Osteoblast (primary cell): ENCODE results near the gene CALR3. TPM values are rescaled to one million over a fixed set of nuclear protein-coding genes. Genes with fewer than 3 reads are reported as not detected.

Source experiments
- DNase-seq: peaks from one replicate; pipeline ENCODE4 v3.0.0; 2011; ENCODE audit warnings: low spot score, mixed read lengths; ENCODE audit not compliant: insufficient read length; ENCODE audit errors: missing footprints
- H2AFZ ChIP-seq: 2 replicates; pipeline ENCODE4 v1.6.0; 2011; ENCODE audit warnings: mild to moderate bottlenecking, low read length
- H3K27ac ChIP-seq: 2 replicates; pipeline ENCODE4 v1.5.1; 2011; ENCODE audit warnings: mild to moderate bottlenecking, low read depth, low read length, moderate library complexity
- H3K27me3 ChIP-seq: 2 replicates; pipeline ENCODE4 v1.6.0; 2012; ENCODE audit warnings: mild to moderate bottlenecking, control low read depth, inconsistent platforms, low read length, moderate library complexity; ENCODE audit not compliant: insufficient read depth
- H3K36me3 ChIP-seq: 2 replicates; pipeline ENCODE4 v1.5.1; 2011; ENCODE audit warnings: mild to moderate bottlenecking, low read length, control low read depth, moderate library complexity; ENCODE audit not compliant: insufficient read depth
- H3K4me1 ChIP-seq: 2 replicates; pipeline ENCODE4 v1.5.1; 2011; ENCODE audit warnings: mild to moderate bottlenecking, low read length, control low read depth, moderate library complexity; ENCODE audit not compliant: insufficient read depth
- H3K4me2 ChIP-seq: 2 replicates; pipeline ENCODE4 v1.6.0; 2011; ENCODE audit warnings: mild to moderate bottlenecking, low read length; ENCODE audit not compliant: insufficient read depth
- H3K4me3 ChIP-seq: fragments of 200-600 bp; sonication (generic); 3 replicates; pipeline ENCODE4 v1.5.1; 2012; ENCODE audit warnings: mild to moderate bottlenecking, low read length, inconsistent platforms; ENCODE audit not compliant: insufficient read depth
- H3K79me2 ChIP-seq: 2 replicates; pipeline ENCODE4 v1.6.0; 2012; ENCODE audit warnings: mild to moderate bottlenecking, low read length, control low read depth, inconsistent platforms; ENCODE audit not compliant: insufficient read depth
- H3K9me3 ChIP-seq: 2 replicates; pipeline ENCODE4 v1.5.1; 2011; ENCODE audit warnings: low read depth, low read length, control low read depth
- H4K20me1 ChIP-seq: 2 replicates; pipeline ENCODE4 v1.6.0; 2012; ENCODE audit warnings: mild to moderate bottlenecking, low read length, control low read depth; ENCODE audit not compliant: insufficient read depth
- total RNA-seq: library from RNA; depleted of rRNA; stranded (reverse); fragments of >200 nt; gene quantifications from 2 replicates; pipeline ENCODE4 v1.2.3, GENCODE V29; 2012
- TF ChIP-seq, protein P1 (sequence below): IDR thresholded peaks from 2 replicates; pipeline ENCODE4 v1.5.1; 2011; ENCODE audit warnings: mild to moderate bottlenecking, low read depth, low read length, moderate library complexity; ENCODE audit errors: extremely low read depth

Gene CALR3
- total RNA-seq, 1 donor = not detected

GRCh38 chr19:16530540-16531379 is 34.8 kb upstream of the CALR3 start:
- Histone ChIP-seq H2AFZ (no peak overlapping the region), H3K4me2 (no peak overlapping the region), H3K4me3 (no peak overlapping the region), H4K20me1 (peaks cover 9% of the 10 kb centered on the region), H3K27me3 (no peaks in the 10 kb centered on the region), H3K79me2 (peaks cover 11% of the 10 kb centered on the region), H3K27ac (no peak overlapping the region), H3K36me3 (peaks cover 76% of the 10 kb centered on the region), H3K4me1 (no peaks in the 10 kb centered on the region), H3K9me3 (no peaks in the 10 kb centered on the region)
- TF ChIP-seq, protein P1, sequence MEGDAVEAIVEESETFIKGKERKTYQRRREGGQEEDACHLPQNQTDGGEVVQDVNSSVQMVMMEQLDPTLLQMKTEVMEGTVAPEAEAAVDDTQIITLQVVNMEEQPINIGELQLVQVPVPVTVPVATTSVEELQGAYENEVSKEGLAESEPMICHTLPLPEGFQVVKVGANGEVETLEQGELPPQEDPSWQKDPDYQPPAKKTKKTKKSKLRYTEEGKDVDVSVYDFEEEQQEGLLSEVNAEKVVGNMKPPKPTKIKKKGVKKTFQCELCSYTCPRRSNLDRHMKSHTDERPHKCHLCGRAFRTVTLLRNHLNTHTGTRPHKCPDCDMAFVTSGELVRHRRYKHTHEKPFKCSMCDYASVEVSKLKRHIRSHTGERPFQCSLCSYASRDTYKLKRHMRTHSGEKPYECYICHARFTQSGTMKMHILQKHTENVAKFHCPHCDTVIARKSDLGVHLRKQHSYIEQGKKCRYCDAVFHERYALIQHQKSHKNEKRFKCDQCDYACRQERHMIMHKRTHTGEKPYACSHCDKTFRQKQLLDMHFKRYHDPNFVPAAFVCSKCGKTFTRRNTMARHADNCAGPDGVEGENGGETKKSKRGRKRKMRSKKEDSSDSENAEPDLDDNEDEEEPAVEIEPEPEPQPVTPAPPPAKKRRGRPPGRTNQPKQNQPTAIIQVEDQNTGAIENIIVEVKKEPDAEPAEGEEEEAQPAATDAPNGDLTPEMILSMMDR = no peak
- DNase-seq = peak; percentile 64

DNA sequence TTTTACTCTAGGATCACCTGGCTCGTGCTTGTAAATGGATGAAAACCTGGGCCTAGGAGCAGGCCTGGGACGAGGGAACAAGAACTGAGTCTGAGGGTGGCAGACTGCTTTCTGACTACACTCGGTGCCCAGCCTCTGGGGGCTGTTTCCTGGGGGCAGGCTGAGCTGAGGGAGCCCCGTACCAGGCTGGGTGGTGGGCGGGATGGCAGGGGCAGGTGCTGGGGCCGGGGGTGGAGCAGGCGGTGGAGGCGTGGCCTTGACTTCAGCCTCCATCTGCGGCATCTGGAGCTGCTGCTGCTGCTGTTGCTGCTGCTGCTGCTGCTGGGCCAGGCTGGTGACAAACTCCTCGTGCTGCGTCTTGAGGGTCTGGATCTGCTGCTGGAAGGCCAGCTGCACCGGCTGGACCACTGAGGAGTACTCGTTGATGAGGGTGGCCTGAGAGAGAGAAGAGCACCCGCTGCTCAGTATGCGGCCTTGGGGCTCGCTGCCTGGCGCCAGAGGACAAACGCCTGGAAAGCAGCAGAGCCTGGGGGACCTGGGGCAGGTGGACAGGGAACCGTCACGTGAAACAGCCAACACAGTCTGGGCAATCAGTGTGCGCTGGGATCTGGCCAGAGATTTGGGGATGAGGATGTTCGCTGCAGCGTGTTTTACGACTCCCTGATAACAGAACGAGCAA is 33.6 kb upstream of the CALR3 start:
- Histone ChIP-seq H2AFZ (no peak overlapping the region), H3K4me2 (no peak overlapping the region), H3K27me3 (no peaks in the 10 kb centered on the region), H3K9me3 (no peaks in the 10 kb centered on the region), H3K4me1 (no peaks in the 10 kb centered on the region), H3K4me3 (no peak overlapping the region), H3K36me3 (peaks cover 82% of the 10 kb centered on the region), H3K27ac (no peak overlapping the region), H4K20me1 (peaks cover 8% of the 10 kb centered on the region), H3K79me2 (peaks cover 2% of the 10 kb centered on the region)
- TF ChIP-seq, protein P1 = no peak
- peak; percentile 66 for DNase-seq

DNA sequence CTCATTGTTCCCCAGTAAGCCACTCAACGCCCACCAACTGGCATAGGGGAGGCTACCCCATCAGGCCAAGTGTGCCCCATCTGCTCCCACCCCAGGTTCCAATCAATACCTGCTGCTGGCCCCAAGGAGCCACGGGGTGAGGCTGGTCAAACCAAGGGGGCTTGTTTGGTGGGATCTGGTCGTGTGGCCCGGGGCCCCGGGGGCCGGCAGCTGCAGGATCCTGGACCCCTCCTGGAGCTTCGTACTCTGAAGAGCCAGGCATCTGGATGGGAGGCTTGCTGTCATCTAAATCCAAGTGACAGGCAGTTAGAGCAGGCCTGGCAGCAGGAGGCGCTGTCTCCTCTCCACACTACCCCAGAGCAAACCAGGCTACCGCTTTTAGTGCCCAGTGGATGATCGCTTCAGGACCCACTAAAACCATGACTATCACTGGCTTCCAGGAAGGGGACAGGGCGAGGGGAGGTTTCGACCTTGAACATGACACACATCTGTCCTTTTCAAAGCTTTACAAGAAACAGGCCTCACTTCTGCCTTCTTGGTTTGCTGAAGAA is 32.1 kb upstream of the CALR3 start:
- Histone ChIP-seq H3K4me2 (no peak overlapping the region), H3K4me1 (no peaks in the 10 kb centered on the region), H3K79me2 (peaks cover 2% of the 10 kb centered on the region), H3K27me3 (no peaks in the 10 kb centered on the region), H3K9me3 (no peaks in the 10 kb centered on the region), H3K4me3 (no peak overlapping the region), H2AFZ (no peak overlapping the region), H3K27ac (no peak overlapping the region), H4K20me1 (peaks cover 10% of the 10 kb centered on the region), H3K36me3 (peaks cover 83% of the 10 kb centered on the region)
- TF ChIP-seq, protein P1 = peak; percentile 40
- peak; percentile 93 for DNase-seq
